ENCODE measurements around the gene SEC14L2.

The SEC14L2 gene

GRCh38 chr22:30406400-30406799, 9.6 kb downstream of the SEC14L2 start:
- H3K4me3 Mint-ChIP-seq = no peak overlapping the region
- no peak overlapping the region for H3K27ac Mint-ChIP-seq

GRCh38 chr22:30408388-30409102, 11.7 kb downstream of the SEC14L2 start:
- no peaks in the 10 kb centered on the region for H3K9me3 Mint-ChIP-seq
- H3K27me3 Mint-ChIP-seq (ENCODE audit: low read depth) = no peaks in the 10 kb centered on the region
- H3K4me1 Mint-ChIP-seq (ENCODE audit: low read depth) = peaks cover 5% of the 10 kb centered on the region
- H3K4me3 Mint-ChIP-seq = no peak overlapping the region
- H3K36me3 Mint-ChIP-seq (ENCODE audit: low read depth) = peaks cover 31% of the 10 kb centered on the region
- no peak overlapping the region for H3K27ac Mint-ChIP-seq
- DNase-seq (ENCODE audit: low spot score) = no peak

More at GRCh38 chr22:30406400-30406799, 9.6 kb downstream of the SEC14L2 start:
- H3K27me3 Mint-ChIP-seq (ENCODE audit: low read depth) = no peaks in the 10 kb centered on the region
- H3K4me1 Mint-ChIP-seq (ENCODE audit: low read depth) = no peaks in the 10 kb centered on the region
- no peak for DNase-seq (ENCODE audit: low spot score)
- H3K36me3 Mint-ChIP-seq (ENCODE audit: low read depth) = peaks cover 23% of the 10 kb centered on the region
- no peaks in the 10 kb centered on the region for H3K9me3 Mint-ChIP-seq

GRCh38 chr22:30411780-30412179, 15.0 kb downstream of the SEC14L2 start:
- Mint-ChIP-seq H3K36me3 (ENCODE audit: low read depth) (peaks cover 39% of the 10 kb centered on the region), H3K27me3 (ENCODE audit: low read depth) (no peaks in the 10 kb centered on the region), H3K4me3 (no peak overlapping the region), H3K4me1 (ENCODE audit: low read depth) (peaks cover 16% of the 10 kb centered on the region), H3K27ac (no peak overlapping the region), H3K9me3 (no peaks in the 10 kb centered on the region)
- no peak for DNase-seq (ENCODE audit: low spot score)

GRCh38 chr22:30413001-30413400, 16.2 kb downstream of the SEC14L2 start:
- peaks cover 44% of the 10 kb centered on the region for H3K36me3 Mint-ChIP-seq (ENCODE audit: low read depth)
- H3K27me3 Mint-ChIP-seq (ENCODE audit: low read depth) = no peaks in the 10 kb centered on the region
- DNase-seq (ENCODE audit: low spot score) = no peak
- no peak overlapping the region for H3K4me3 Mint-ChIP-seq
- no peak overlapping the region for H3K27ac Mint-ChIP-seq
- peaks cover 16% of the 10 kb centered on the region for H3K4me1 Mint-ChIP-seq (ENCODE audit: low read depth)
- no peaks in the 10 kb centered on the region for H3K9me3 Mint-ChIP-seq

GRCh38 chr22:30413745-30414524, 17.1 kb downstream of the SEC14L2 start:
- Mint-ChIP-seq H3K27ac (no peak overlapping the region), H3K9me3 (no peaks in the 10 kb centered on the region), H3K27me3 (ENCODE audit: low read depth) (no peaks in the 10 kb centered on the region), H3K4me3 (no peak overlapping the region), H3K36me3 (ENCODE audit: low read depth) (peaks cover 37% of the 10 kb centered on the region), H3K4me1 (ENCODE audit: low read depth) (peaks cover 16% of the 10 kb centered on the region)
- DNase-seq (ENCODE audit: low spot score) = no peak

GRCh38 chr22:30414525-30415047, 17.8 kb downstream of the SEC14L2 start:
- no peak overlapping the region for H3K4me3 Mint-ChIP-seq
- peaks cover 18% of the 10 kb centered on the region for H3K4me1 Mint-ChIP-seq (ENCODE audit: low read depth)
- peaks cover 40% of the 10 kb centered on the region for H3K36me3 Mint-ChIP-seq (ENCODE audit: low read depth)
- DNase-seq (ENCODE audit: low spot score) = no peak
- H3K27ac Mint-ChIP-seq = no peak overlapping the region
- no peaks in the 10 kb centered on the region for H3K9me3 Mint-ChIP-seq
- H3K27me3 Mint-ChIP-seq (ENCODE audit: low read depth) = no peaks in the 10 kb centered on the region

GRCh38 chr22:30416403-30416802, 19.6 kb downstream of the SEC14L2 start:
- Mint-ChIP-seq H3K36me3 (ENCODE audit: low read depth) (peaks cover 45% of the 10 kb centered on the region), H3K4me1 (ENCODE audit: low read depth) (peaks cover 28% of the 10 kb centered on the region)

GRCh38 chr22:30416837-30417236, 20.0 kb downstream of the SEC14L2 start:
- no peaks in the 10 kb centered on the region for H3K27me3 Mint-ChIP-seq (ENCODE audit: low read depth)
- no peak for DNase-seq (ENCODE audit: low spot score)
- H3K27ac Mint-ChIP-seq = no peak overlapping the region
- no peak overlapping the region for H3K4me3 Mint-ChIP-seq
- peaks cover 45% of the 10 kb centered on the region for H3K36me3 Mint-ChIP-seq (ENCODE audit: low read depth)
- H3K9me3 Mint-ChIP-seq = no peaks in the 10 kb centered on the region
- H3K4me1 Mint-ChIP-seq (ENCODE audit: low read depth) = peaks cover 31% of the 10 kb centered on the region

More at GRCh38 chr22:30416403-30416802, 19.6 kb downstream of the SEC14L2 start:
- Mint-ChIP-seq H3K9me3 (no peaks in the 10 kb centered on the region), H3K4me3 (no peak overlapping the region), H3K27ac (no peak overlapping the region), H3K27me3 (ENCODE audit: low read depth) (no peaks in the 10 kb centered on the region)
- DNase-seq (ENCODE audit: low spot score) = no peak

- Mint-ChIP-seq H3K9me3 (no peaks in the 10 kb centered on the region), H3K36me3 (ENCODE audit: low read depth) (peaks cover 47% of the 10 kb centered on the region), H3K27me3 (ENCODE audit: low read depth) (no peaks in the 10 kb centered on the region), H3K4me3 (peak overlapping the region; percentile 52), H3K4me1 (ENCODE audit: low read depth) (peaks cover 39% of the 10 kb centered on the region), H3K27ac (peak overlapping the region; percentile 23)
- DNase-seq (ENCODE audit: low spot score) = no peak
Measured at GRCh38 chr22:30420347-30421125, 23.7 kb downstream of the SEC14L2 start.

GRCh38 chr22:30421695-30422480, 25.1 kb downstream of the SEC14L2 start:
- peak; percentile 42 for DNase-seq (ENCODE audit: low spot score)
- peak overlapping the region; percentile 98 for H3K4me3 Mint-ChIP-seq
- no peaks in the 10 kb centered on the region for H3K9me3 Mint-ChIP-seq
- peaks cover 46% of the 10 kb centered on the region for H3K4me1 Mint-ChIP-seq (ENCODE audit: low read depth)
- peaks cover 39% of the 10 kb centered on the region for H3K36me3 Mint-ChIP-seq (ENCODE audit: low read depth)
- H3K27me3 Mint-ChIP-seq (ENCODE audit: low read depth) = no peaks in the 10 kb centered on the region
- H3K27ac Mint-ChIP-seq = peak overlapping the region; percentile 85

- peaks cover 43% of the 10 kb centered on the region for H3K36me3 Mint-ChIP-seq (ENCODE audit: low read depth)
- H3K9me3 Mint-ChIP-seq = no peaks in the 10 kb centered on the region
- H3K27ac Mint-ChIP-seq = peak overlapping the region; percentile 85
- DNase-seq (ENCODE audit: low spot score) = peak; percentile 64
- peaks cover 51% of the 10 kb centered on the region for H3K4me1 Mint-ChIP-seq (ENCODE audit: low read depth)
- H3K4me3 Mint-ChIP-seq = peak overlapping the region; percentile 98
- H3K27me3 Mint-ChIP-seq (ENCODE audit: low read depth) = no peaks in the 10 kb centered on the region
Measured at GRCh38 chr22:30422481-30423300, 25.9 kb downstream of the SEC14L2 start.

- DNase-seq (ENCODE audit: low spot score) = peak; percentile 71
- Mint-ChIP-seq H3K27me3 (ENCODE audit: low read depth) (no peaks in the 10 kb centered on the region), H3K27ac (peak overlapping the region; percentile 99), H3K36me3 (ENCODE audit: low read depth) (peaks cover 43% of the 10 kb centered on the region), H3K4me1 (ENCODE audit: low read depth) (peaks cover 51% of the 10 kb centered on the region), H3K4me3 (peak overlapping the region; percentile 98), H3K9me3 (no peaks in the 10 kb centered on the region)
Measured at GRCh38 chr22:30423301-30423958, 26.6 kb downstream of the SEC14L2 start.

Measured in T-helper 2 cell treated with Interferon-gamma antibody and Interleukin-4, amounts not matched to agents 5 μg/mL and 100 μg/mL, for 36 hours (primary cell).